Type B pancreatic cell (in vitro differentiated cells): ENCODE measurements around the gene ARHGEF10L. TPM values are rescaled to one million over a fixed set of nuclear protein-coding genes. Genes with fewer than 3 reads are reported as not detected.

ENCODE experiments used
- DNase-seq: peaks from one replicate; pipeline ENCODE4 v3.0.0; 2021; ENCODE audit warnings: mixed read lengths; ENCODE audit not compliant: unreplicated experiment; ENCODE audit errors: extremely low spot score
- H3K27ac Mint-ChIP-seq: 2 replicates; pipeline ENCODE4 v1.8.0; 2021; ENCODE audit warnings: mild to moderate bottlenecking, mixed read lengths
- H3K27me3 Mint-ChIP-seq: 2 replicates; pipeline ENCODE4 v1.8.0; 2021; ENCODE audit warnings: mixed read lengths
- H3K36me3 Mint-ChIP-seq: 2 replicates; pipeline ENCODE4 v1.8.0; 2021; ENCODE audit warnings: mixed read lengths
- H3K4me1 Mint-ChIP-seq: one replicate; pipeline ENCODE4 v1.8.0; 2021; ENCODE audit warnings: mixed read lengths; ENCODE audit not compliant: unreplicated experiment
- H3K4me3 Mint-ChIP-seq: 2 replicates; pipeline ENCODE4 v1.8.0; 2021; ENCODE audit warnings: mild to moderate bottlenecking, mixed read lengths
- H3K9me3 Mint-ChIP-seq: 2 replicates; pipeline ENCODE4 v1.8.0; 2021; ENCODE audit warnings: mixed read lengths
- CTCF ChIP-seq: fragments of 200-600 bp; sonication (generic); conservative IDR thresholded peaks from 2 replicates; pipeline ENCODE4 v1.5.0; 2021; ENCODE audit warnings: antibody characterized with exemption, mild to moderate bottlenecking
- total RNA-seq: library from RNA; stranded (reverse); gene quantifications from 2 replicates; pipeline ENCODE4 v1.2.1, GENCODE V29; 2021; ENCODE audit warnings: low replicate concordance

Gene ARHGEF10L
- total RNA-seq, 1 donor from 2014 or later: 36.0 TPM

- peak overlapping the region; percentile 69 for H3K4me3 Mint-ChIP-seq
- no peak for DNase-seq
- peaks cover 28% of the 10 kb centered on the region for H3K4me1 Mint-ChIP-seq
- H3K36me3 Mint-ChIP-seq: peaks cover 3% of the 10 kb centered on the region
- no peaks in the 10 kb centered on the region for H3K9me3 Mint-ChIP-seq
- no peak for TF ChIP-seq CTCF
- no peaks in the 10 kb centered on the region for H3K27me3 Mint-ChIP-seq
- peak overlapping the region; percentile 94 for H3K27ac Mint-ChIP-seq
These were observed 57.4 kb downstream of the ARHGEF10L start for GRCh38 chr1:17596651-17597509.

- TF ChIP-seq CTCF: no peak
- H3K36me3 Mint-ChIP-seq: peaks cover 3% of the 10 kb centered on the region
- H3K27me3 Mint-ChIP-seq: no peaks in the 10 kb centered on the region
- H3K9me3 Mint-ChIP-seq: no peaks in the 10 kb centered on the region
- H3K4me3 Mint-ChIP-seq: no peak overlapping the region
- DNase-seq: no peak
- peaks cover 28% of the 10 kb centered on the region for H3K4me1 Mint-ChIP-seq
- H3K27ac Mint-ChIP-seq: peak overlapping the region; percentile 94
These were observed 58.2 kb downstream of the ARHGEF10L start for GRCh38 chr1:17597651-17598050.

GRCh38 chr1:17598251-17598650 lies 58.8 kb downstream of the ARHGEF10L start:
- no peak for DNase-seq
- Mint-ChIP-seq H3K36me3 (peaks cover 3% of the 10 kb centered on the region), H3K27me3 (no peaks in the 10 kb centered on the region), H3K27ac (peak overlapping the region; percentile 94), H3K9me3 (no peaks in the 10 kb centered on the region), H3K4me3 (no peak overlapping the region), H3K4me1 (peaks cover 23% of the 10 kb centered on the region)
- no peak for TF ChIP-seq CTCF

GRCh38 chr1:17599291-17599953 lies 59.9 kb downstream of the ARHGEF10L start:
- H3K36me3 Mint-ChIP-seq: no peaks in the 10 kb centered on the region
- H3K4me1 Mint-ChIP-seq: peaks cover 27% of the 10 kb centered on the region
- no peak overlapping the region for H3K27ac Mint-ChIP-seq
- TF ChIP-seq CTCF: no peak
- no peaks in the 10 kb centered on the region for H3K27me3 Mint-ChIP-seq
- no peaks in the 10 kb centered on the region for H3K9me3 Mint-ChIP-seq
- DNase-seq: no peak
- H3K4me3 Mint-ChIP-seq: no peak overlapping the region

- no peaks in the 10 kb centered on the region for H3K27me3 Mint-ChIP-seq
- TF ChIP-seq CTCF: no peak
- no peaks in the 10 kb centered on the region for H3K9me3 Mint-ChIP-seq
- H3K4me1 Mint-ChIP-seq: peaks cover 27% of the 10 kb centered on the region
- H3K36me3 Mint-ChIP-seq: no peaks in the 10 kb centered on the region
- DNase-seq: no peak
- H3K4me3 Mint-ChIP-seq: no peak overlapping the region
- H3K27ac Mint-ChIP-seq: no peak overlapping the region
These were observed 60.4 kb downstream of the ARHGEF10L start for GRCh38 chr1:17599954-17600300.
